Nephron (organoid): Measurements from ENCODE around the gene RNF26.
A peak's percentile ranks its signal among the peaks of the same experiment; 100 is the strongest.

Source experiments
- H3K27ac Mint-ChIP-seq, 3 experiments: 2 replicates each; pipeline ENCODE4 v1.8.0; 2020; ENCODE audit warnings: mixed read lengths in 3 of 3, mild to moderate bottlenecking in 2 of 3, moderate library complexity in 1 of 3
- H3K27me3 Mint-ChIP-seq: 2 replicates; pipeline ENCODE4 v1.8.0; 2021; ENCODE audit warnings: low read depth, mild to moderate bottlenecking, moderate library complexity, mixed read lengths
- H3K36me3 Mint-ChIP-seq: 2 replicates; pipeline ENCODE4 v1.8.0; 2020; ENCODE audit warnings: low read depth, mixed read lengths
- H3K4me1 Mint-ChIP-seq: 2 replicates; pipeline ENCODE4 v1.8.0; 2020; ENCODE audit warnings: mixed read lengths
- H3K4me3 Mint-ChIP-seq, 3 experiments: 2 replicates each; pipeline ENCODE4 v1.8.0; 2020; ENCODE audit warnings: mild to moderate bottlenecking in 3 of 3, mixed read lengths in 3 of 3, moderate library complexity in 2 of 3
- H3K9me3 Mint-ChIP-seq: 2 replicates; pipeline ENCODE4 v1.8.0; 2020; ENCODE audit warnings: mixed read lengths
- TF ChIP-seq, protein P1 (sequence below), 3 experiments: fragments of 200-600 bp; sonication (generic); IDR thresholded peaks; one replicate each; pipeline ENCODE4 v1.5.0; 2021; ENCODE audit warnings: antibody characterized with exemption in 3 of 3; ENCODE audit not compliant: unreplicated experiment in 3 of 3

The RNF26 gene

DNA sequence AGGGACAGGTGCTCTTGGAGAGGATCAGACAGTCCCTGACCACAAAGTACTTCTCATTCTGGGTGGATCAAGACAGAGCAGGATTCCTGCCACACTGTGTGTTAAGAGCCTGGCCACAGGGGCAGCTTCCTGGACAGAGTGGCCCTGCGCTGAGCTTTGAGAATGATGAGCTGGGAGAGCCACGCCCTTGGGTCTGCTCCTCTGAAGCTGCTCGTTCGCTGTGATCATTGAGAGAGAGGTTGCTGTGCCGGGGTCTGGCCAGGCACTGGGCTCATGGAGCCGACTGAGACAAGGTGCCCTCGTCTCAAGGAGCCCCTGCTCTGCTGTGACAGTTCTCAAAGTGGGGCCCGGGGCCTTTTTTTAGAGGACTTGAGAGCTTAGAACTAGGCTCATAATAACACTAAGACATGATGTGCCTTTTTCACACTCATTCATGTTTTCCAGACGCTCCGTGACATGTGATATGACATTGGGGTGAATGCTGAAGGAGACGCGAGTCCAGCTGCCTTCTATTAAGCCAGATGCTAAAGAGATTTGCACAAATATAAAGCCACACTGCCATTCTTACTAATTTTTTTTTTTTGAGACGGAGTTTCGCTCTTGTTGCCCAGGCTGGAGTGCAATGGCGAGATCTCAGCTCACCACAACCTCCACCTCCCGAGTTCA is 13.7 kb downstream of the RNF26 start:
- peak overlapping the region in 2 of 3 experiments; percentile 17 to 48 for H3K27ac Mint-ChIP-seq
- no peaks in the 10 kb centered on the region for H3K36me3 Mint-ChIP-seq
- H3K4me3 Mint-ChIP-seq = no peak overlapping the region
- TF ChIP-seq, protein P1, sequence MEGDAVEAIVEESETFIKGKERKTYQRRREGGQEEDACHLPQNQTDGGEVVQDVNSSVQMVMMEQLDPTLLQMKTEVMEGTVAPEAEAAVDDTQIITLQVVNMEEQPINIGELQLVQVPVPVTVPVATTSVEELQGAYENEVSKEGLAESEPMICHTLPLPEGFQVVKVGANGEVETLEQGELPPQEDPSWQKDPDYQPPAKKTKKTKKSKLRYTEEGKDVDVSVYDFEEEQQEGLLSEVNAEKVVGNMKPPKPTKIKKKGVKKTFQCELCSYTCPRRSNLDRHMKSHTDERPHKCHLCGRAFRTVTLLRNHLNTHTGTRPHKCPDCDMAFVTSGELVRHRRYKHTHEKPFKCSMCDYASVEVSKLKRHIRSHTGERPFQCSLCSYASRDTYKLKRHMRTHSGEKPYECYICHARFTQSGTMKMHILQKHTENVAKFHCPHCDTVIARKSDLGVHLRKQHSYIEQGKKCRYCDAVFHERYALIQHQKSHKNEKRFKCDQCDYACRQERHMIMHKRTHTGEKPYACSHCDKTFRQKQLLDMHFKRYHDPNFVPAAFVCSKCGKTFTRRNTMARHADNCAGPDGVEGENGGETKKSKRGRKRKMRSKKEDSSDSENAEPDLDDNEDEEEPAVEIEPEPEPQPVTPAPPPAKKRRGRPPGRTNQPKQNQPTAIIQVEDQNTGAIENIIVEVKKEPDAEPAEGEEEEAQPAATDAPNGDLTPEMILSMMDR (IDR thresholded peaks at IDR 0.05; ENCODE audit: unreplicated experiment in 3 of 3) = no peak
- no peaks in the 10 kb centered on the region for H3K9me3 Mint-ChIP-seq
- peaks cover 60% of the 10 kb centered on the region for H3K27me3 Mint-ChIP-seq
- H3K4me1 Mint-ChIP-seq = peaks cover 25% of the 10 kb centered on the region

DNA sequence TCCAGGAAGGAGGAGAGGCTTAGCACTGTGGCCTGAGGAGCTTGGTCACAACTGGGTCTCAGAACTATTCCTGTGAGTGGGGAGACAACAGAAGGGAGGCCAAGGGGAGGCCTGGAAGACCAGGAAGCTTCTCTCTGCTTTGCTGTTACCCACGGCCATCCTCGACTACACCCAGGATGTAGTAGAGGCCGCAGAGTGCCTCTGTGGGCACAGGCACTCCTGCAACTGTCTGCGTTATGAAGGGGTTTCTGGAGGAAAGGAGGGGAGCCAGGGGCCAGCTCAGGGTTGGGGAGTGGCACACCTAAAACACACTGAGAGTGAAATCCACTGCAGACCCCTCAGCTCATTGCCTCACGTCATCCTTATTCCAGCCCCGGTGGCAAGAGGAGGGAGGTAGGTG is 16.0 kb downstream of the RNF26 start:
- TF ChIP-seq, protein P1 (IDR thresholded peaks at IDR 0.05; ENCODE audit: unreplicated experiment in 3 of 3) = no peak
- H3K27ac Mint-ChIP-seq = no peak overlapping the region
- peaks cover 41% of the 10 kb centered on the region for H3K27me3 Mint-ChIP-seq
- peaks cover 29% of the 10 kb centered on the region for H3K4me1 Mint-ChIP-seq
- no peaks in the 10 kb centered on the region for H3K9me3 Mint-ChIP-seq
- H3K4me3 Mint-ChIP-seq = no peak overlapping the region
- H3K36me3 Mint-ChIP-seq = no peaks in the 10 kb centered on the region

DNA sequence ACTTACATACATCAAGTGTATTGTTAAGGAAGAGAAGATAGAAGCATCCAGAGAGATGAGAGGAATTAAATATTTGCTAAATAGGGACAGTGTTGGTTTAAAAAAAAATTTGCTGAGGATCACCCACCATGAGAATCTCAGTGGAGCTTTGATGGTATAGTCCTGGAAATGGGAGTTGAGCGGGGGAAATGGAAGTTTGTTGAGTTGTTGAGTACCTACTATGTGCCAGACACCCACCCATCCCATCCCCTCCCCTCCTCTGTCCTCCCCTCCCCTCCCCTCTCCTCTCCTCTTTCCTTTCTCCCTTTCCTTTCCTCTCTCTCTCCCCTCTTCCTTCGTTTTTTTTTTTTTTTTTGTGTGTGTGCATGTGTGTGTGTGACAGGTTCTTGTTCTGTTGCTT is 16.9 kb downstream of the RNF26 start:
- H3K4me3 Mint-ChIP-seq = no peak overlapping the region
- H3K27me3 Mint-ChIP-seq = peaks cover 41% of the 10 kb centered on the region
- H3K36me3 Mint-ChIP-seq = peaks cover 3% of the 10 kb centered on the region
- TF ChIP-seq, protein P1 (IDR thresholded peaks at IDR 0.05; ENCODE audit: unreplicated experiment in 3 of 3) = no peak
- H3K27ac Mint-ChIP-seq = peak overlapping the region in 2 of 3 experiments; percentile 59 to 84
- no peaks in the 10 kb centered on the region for H3K9me3 Mint-ChIP-seq
- H3K4me1 Mint-ChIP-seq = peaks cover 32% of the 10 kb centered on the region

DNA sequence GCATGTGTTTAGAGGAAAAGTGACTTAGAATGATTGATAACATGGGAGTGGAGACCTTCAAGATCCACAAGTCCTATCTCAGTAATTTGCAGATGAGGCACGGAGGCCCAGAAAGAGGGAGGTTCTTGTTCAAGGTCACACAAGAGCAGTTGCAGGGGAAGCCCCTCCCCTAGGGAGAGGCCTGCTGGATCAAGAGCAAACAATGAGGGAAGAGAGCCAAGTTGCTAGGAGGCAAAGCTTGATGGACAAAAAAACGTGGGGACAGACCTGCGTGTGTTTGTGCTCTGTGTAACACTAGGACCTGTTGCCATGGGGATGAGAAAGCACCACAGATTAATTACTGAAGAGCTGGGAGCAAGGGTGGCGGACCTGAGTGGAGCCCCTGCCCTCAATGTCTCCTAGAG is 18.5 kb downstream of the RNF26 start:
- H3K27me3 Mint-ChIP-seq = peaks cover 41% of the 10 kb centered on the region
- peaks cover 16% of the 10 kb centered on the region for H3K36me3 Mint-ChIP-seq
- no peaks in the 10 kb centered on the region for H3K9me3 Mint-ChIP-seq
- peak overlapping the region; percentile 53 to 83 (median 65) for H3K27ac Mint-ChIP-seq
- TF ChIP-seq, protein P1 (IDR thresholded peaks at IDR 0.05; ENCODE audit: unreplicated experiment in 3 of 3) = no peak
- H3K4me1 Mint-ChIP-seq = peaks cover 38% of the 10 kb centered on the region
- peak overlapping the region in 2 of 3 experiments; percentile 30 to 45 for H3K4me3 Mint-ChIP-seq

DNA sequence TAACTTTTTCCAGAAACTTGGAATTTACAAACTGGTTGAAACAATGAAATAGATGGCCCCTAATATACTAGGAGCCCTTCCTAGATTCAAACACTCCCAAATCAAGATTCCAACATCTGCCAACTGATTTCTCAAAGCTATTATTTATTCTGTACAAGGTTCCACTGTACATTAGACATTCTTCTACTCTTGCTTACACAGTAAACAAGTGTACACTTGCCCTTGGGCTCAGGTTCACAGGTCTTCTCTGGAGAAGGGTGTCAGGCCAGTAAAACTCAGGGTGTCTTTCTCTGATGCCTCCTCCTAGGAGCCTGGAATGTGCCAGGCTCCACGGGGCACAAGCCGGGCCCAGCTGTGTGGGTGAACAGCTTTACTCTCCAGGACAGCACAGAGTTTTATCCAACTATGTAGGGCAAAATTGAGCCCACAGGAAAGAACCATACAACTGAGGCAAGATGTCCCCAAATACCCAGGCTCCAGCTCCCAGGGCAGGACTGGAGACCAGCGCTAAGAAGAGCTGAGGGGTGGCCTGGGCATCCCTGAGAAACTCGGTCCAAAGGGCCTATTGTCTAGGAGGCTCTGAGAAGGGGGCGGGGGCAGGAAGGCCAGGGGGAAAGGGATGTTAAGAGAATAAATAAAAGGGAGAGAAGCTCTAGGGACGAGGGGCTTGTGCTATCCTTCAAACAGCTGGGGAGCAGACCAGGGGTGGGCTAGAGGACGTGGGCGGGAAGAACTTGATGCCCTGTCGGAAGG is 20.9 kb downstream of the RNF26 start:
- no peaks in the 10 kb centered on the region for H3K9me3 Mint-ChIP-seq
- no peak overlapping the region for H3K27ac Mint-ChIP-seq
- peak overlapping the region; percentile 13 to 32 (median 30) for H3K4me3 Mint-ChIP-seq
- peaks cover 31% of the 10 kb centered on the region for H3K36me3 Mint-ChIP-seq
- TF ChIP-seq, protein P1 (IDR thresholded peaks at IDR 0.05; ENCODE audit: unreplicated experiment in 3 of 3) = no peak
- H3K27me3 Mint-ChIP-seq = peaks cover 40% of the 10 kb centered on the region
- peaks cover 44% of the 10 kb centered on the region for H3K4me1 Mint-ChIP-seq
